Left ventricle myocardium superior (tissue), 1 donor: ENCODE measurements around the gene SPECC1. TPM values are rescaled to one million over a fixed set of nuclear protein-coding genes. Genes with fewer than 3 reads are reported as not detected.
A peak's percentile ranks its signal among the peaks of the same experiment; 100 is the strongest.
"Not testable (repeated sequence)": the region's sequence is repeated elsewhere in the genome, so short reads cannot be mapped to it uniquely, and the experiment has no call there.

Experiments used
- ATAC-seq: fragments of 200-7000 bp; cut with Tn5 transposase; one replicate; pipeline ENCODE4 v1.9.1; 2020; ENCODE audit warnings: mild to moderate bottlenecking, moderate library complexity
- DNase-seq: peaks from one replicate; pipeline ENCODE4 v3.0.0-alpha.2; 2020
- intact Hi-C: fragments of 100-400 bp; cut with micrococcal nuclease; formaldehyde crosslinking; loops from one replicate; pipeline ENCODE4 v1.11.0; 2022
- long read RNA-seq: library from polyadenylated mRNA; unstranded; transcript quantifications from one replicate; pipeline ENCODE4 v2.0.0, GENCODE V29; 2021
- total RNA-seq: library from RNA; stranded (reverse); fragmentation: NEBNext Ultra II Directional; extraction: Animal tissue kit (Norgen Biotek cat#: 25700); gene quantifications from one replicate; pipeline ENCODE4 v1.2.1, GENCODE V29; 2021
- donor health status: DM: no; HTN: yes; CAD: no; lungs with severe emphysema.

SPECC1 gene
- total RNA-seq: 10.3 TPM
- long read RNA-seq, partial matches to known transcripts: 0 of 2 reads
- long read RNA-seq, other reads (novel, unspliced or antisense): 2 of 2 reads

GRCh38 chr17:20009302-20010098, at the start of gene SPECC1:
TSS of gene SPECC1 (plus strand) at chr17:20009359. CDS start at chr17:20096652, 87,293 bp downstream.
- intact Hi-C loops: no loop called here
- ATAC-seq: peak; percentile 98
- DNase-seq: peak; percentile 90

- DNase-seq, ATAC-seq, intact Hi-C loops: not testable (repeated sequence)
Observed at GRCh38 chr17:19962954-19963353, 46.2 kb upstream of the SPECC1 start.

GRCh38 chr17:19973156-19973555, 36.0 kb upstream of the SPECC1 start:
- ATAC-seq (no peak), DNase-seq (no peak)
- intact Hi-C loops: no loop called here

DNA sequence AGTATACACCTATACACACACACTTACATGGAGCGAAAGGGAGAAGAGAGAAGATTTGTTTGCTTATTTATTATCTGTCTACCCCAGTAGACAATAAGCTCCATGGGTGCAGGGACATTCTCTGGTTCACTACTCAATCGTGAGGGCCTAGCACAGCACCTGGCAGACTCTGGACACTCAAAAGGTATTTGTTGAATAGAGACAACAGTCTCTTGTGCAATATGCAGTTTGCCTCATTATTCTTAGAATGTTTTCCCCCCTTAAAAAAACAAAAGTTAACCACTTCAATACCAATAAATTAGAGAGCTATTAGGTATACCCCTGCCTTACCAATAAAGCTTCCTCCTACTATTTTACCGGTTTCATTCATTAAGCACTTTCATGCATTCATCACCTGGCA, 33.6 kb upstream of the SPECC1 start:
- DNase-seq: no peak
- ATAC-seq: no peak
- intact Hi-C loops: no loop called here

GRCh38 chr17:19977293-19978208, 31.6 kb upstream of the SPECC1 start, which contains the start of gene AKAP10:
TSS of gene AKAP10 (minus strand) at chr17:19977828. CDS start at chr17:19977679, 149 bp downstream.
- intact Hi-C loops: no loop called here
- DNase-seq: peak; percentile 98
- ATAC-seq: peak; percentile 97

GRCh38 chr17:19978209-19978802, 30.9 kb upstream of the SPECC1 start:
- DNase-seq (no peak), ATAC-seq (no peak)
- intact Hi-C loops: no loop called here

DNA sequence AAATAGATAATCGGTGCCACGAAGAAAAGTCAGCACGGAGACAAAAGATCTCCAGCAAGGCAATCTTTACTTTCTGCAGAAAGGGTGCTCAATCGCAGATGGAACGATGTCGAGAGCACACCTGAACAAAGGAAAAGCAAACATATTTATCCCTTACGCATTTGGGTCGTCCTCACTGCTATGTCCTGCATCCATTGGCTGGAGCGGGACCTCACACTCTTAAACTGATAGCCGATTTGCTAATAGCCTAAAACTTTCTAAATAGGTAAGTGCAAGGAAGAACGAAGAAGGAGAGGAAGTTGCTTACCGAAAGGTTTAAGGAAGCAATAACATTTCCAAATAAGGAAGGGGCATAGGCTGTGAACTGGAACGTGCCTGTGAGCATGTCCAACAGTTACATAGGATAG, 30.4 kb upstream of the SPECC1 start:
- DNase-seq: no peak
- ATAC-seq: no peak
- intact Hi-C loops: no loop called here

DNA sequence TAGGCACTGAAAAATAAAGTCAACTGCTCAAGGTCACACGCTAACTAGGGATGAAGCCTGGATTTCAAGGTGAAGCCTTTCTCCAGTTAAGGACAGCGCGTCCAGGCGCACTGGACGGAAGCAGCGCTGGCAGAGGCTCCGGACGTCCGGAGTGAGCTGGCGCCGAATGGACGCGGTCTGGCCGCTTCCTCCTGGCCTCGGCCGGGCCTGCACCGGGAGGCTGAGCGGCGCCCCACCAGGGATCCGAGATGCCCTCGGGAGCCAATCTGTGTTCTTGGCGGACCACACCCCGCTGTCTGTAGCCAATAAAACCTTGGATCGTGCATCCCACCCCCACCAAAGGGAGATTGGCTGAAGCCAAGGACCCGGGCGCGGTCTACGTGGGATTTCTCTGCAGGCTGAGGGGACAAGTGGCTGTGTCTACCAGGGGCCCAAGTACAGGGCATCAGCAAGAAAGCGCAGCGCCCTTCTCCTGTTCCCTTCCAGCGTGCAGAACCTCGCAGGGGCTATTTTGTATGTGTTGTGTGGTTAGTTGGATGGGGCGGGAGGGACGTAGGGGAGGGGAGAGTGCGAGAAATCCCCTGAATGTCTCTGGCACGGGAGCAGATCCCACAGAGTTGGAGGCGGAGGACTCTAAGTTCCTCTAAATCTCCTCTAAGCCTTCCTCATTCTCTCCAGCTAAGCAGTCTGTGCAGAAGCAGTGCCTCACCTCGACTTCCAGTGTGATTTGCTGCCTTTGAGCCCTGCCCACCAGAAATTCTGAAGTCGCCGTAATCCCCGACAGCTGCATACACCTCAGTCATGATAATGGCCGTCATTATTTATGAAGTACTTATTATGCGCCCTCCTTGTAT, 29.0 kb upstream of the SPECC1 start:
- ATAC-seq (peak; percentile 10), DNase-seq (peak; percentile 70)
- intact Hi-C loops: no loop called here

DNA sequence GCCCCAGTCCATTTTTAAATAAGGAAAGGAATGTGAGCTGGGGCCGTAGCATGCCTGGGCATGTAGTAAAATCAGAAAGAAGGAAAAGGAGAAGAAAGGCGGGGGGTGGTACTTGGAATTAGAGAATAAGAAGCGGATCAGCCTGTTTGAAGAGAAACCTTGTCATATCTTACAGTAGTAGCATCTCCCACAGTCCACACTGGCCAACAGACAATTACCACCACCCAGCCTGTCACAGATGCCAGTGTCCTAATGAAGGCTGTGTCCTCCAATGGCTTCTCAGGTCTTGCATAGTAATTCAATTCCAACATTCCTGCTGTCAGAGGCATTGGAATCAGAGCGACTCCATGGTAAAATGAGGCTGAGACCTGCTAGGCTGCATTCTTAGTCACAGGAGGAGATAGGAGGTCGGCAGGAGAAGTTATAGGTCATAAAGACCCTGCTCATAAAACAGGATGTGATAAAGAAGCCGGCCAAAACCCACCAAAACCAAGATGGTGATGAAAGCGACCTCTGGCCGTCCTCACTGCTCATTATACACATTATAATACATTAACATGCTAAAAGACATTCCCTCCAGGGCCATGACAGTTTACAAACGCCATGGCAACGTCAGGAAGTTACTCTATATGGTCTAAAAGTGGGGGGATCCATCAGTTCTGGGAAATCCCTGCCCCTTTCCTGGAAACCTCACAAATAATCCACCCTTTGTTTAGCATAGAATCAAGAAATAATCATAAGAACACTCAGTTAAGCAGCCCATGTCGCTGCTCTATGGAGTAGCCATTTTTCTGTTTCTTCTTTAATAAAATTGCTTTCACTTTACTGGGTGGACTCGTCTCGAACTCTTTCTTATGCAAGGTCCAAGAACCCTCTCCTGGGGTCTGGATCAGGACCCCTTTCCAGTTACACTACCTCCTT, 22.0 kb upstream of the SPECC1 start:
- intact Hi-C loops: no loop called here
- no peak for ATAC-seq
- no peak for DNase-seq

DNA sequence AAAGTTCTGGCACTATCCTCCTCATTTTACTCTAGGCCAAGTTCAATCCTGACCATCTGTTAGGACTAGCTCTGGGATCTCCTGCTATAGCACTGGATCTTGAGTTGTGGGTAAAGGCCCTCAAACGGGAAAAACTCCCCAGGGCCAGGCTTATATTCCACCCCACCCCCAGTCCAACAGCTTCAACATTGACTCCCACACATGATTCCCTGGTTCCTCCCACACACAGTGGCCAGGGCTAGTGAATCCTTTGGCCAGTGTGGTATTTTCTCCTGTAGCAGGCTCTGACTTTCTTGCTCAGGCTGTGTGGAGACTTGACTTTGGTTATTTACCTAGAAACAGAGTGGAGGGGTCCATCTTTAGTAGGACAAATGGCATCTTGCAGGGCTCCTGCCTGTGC, 21.3 kb upstream of the SPECC1 start:
- intact Hi-C loops: no loop called here
- ATAC-seq (no peak), DNase-seq (no peak)

DNA sequence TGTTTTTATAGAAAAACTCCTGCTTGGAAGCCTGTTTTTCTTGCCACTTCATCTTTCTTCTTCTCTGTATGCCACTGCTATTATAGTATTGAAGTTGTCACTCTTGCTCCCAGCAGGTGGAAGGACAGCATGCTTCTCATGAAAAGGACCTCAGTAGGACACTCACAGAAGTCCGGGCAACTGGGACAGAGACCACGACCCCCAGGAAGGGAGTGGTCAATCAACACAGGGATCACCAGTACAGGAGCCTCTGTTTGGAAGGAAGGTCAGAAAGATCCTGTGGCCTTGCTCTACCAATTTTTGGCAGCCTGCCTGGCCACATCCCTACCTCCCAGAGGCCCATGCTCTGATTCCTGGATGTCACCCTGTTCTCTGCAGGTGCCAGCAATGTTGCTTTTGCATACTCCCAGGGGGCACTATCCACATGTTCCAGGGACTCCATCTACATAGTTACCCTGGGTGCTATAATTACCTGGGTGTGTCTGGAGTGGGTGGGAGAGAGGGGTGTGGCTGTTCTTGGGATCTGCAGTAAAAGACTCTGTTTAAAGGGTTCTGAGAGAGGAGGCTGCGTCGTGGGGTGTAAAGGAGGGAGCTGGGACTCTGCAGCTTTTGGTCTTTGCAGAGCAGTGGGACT, 17.8 kb upstream of the SPECC1 start:
- ATAC-seq (no peak), DNase-seq (no peak)
- intact Hi-C loops: loop anchor here (5.0 kb wide), 1 partner anchor 126 kb away; no protein-coding TSS in a partner anchor

DNA sequence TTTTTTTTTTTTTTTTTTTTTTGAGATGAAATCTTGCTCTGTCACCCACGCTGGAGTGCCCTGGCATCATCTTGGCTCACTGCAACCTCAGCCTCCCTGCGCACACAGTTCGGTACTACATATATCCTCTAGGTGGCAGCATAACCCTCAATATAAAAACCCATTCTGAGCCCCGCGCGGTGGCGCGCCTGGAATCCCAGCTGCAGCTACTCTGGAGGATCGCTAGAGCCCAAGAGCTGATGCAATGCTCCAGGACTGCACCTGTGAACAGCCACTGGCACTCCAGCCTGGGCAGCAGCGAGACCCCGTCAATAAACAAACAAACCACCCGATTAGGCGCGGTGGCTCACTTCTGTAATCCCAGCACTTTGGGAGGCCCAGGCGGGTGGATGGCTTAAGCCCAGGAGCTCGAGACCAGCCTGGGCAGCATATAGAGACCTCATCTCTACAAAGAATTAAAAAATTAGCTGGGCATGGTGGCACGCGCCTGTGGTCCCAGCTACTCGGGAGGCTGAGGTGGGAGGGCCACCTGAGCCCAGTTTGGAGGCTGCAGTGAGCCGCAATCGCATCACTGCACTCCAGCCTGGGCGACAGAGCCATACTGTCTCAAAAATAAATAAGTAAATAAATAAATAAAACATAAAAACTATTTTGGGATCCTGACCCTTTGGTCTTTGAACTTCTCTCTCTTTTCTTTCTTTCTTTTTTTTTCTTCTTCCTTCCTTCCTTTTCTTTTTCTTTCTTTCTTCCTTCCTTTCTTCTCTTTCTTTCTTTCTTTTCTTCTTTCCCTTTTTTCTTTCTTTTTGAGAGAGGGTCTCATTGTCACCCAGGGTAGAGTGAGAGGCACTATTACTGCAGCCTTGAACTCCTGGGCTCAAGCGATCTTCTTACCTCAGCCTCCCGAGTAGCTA, 16.1 kb upstream of the SPECC1 start:
- ATAC-seq: peak; percentile 99
- intact Hi-C loops: loop anchor here (5.0 kb wide), 1 partner anchor 124 kb away; no protein-coding TSS in a partner anchor
- DNase-seq: peak; percentile 93

DNA sequence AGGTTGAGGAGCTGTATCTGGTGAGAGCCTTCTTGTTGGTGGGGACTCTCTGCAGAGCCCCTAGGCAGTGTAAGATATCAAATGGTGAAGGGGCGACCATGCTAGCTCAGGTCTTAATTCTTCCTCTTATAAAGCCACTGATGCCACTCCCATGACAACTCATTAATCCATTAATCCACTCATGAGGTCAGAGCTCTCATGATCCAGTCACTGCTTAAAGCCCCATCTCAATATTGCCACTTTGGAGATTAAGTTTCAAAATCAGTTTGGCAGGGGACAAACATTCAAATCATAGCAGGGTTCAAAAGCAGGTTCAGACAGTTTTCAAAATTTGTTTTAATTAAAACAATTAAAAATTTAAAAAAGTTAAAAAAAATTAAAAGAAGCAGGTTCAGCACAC, 13.1 kb upstream of the SPECC1 start:
- DNase-seq (no peak), ATAC-seq (no peak)
- intact Hi-C loops: no loop called here

DNA sequence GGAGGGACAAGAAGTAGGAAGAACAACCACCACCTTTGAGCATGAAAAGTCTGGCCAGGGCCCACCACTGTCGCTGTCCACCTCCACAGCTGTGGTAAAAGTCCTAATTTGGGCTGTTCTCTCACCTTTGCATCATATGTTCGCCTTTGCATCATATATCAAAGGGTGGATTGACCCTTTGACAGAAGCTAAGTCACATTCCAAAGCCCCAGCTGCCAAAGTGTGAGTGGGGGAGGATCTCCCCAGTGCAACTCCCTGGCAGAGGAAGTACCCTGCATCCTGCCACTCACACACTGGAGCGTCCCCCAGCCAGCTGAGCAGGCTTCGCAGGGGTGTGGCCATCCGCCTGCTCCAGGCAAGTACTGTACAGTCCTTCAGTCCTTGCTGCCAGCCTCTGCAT, 12.7 kb upstream of the SPECC1 start:
- intact Hi-C loops: no loop called here
- DNase-seq: no peak
- no peak for ATAC-seq

DNA sequence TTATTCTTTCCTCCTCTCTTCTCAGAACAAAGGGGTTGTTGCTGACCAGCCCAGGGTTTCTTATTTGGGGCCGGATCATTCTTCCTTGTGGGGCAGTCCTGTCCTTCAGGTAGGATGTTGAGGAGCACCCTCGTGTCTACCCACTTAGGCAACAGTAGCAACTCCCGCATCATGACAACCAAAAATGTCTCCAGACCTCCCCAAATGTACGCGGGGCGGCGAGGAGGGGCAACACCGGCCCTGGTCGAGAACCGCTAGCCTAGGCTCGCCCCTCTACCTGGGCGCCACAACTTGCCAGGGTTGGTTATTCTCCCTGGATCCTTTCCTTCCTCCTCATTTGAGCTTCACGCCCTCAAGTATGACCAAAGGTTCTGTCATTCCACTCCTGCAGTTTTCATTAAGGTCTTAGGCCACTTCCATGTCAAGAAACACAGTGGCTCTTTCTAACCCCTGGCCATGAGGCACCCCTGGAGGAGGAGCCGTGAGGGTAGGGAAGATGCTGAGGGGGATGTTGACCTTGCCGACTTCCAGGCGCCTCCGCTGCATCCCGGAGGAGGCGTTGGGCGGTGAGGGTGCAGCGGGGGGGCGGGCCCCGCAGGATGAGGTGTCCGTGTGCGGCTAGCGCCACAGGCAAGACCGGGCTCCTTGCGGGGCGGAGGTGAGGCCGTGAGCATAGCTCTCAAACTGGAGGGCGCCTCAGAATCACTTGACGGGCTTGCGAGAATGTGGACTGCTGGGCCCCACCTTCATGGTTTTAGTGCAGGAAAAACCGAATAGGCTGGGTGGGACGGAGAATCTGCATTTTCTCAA, 712 bp upstream of the SPECC1 start:
- peak; percentile 48 for ATAC-seq
- intact Hi-C loops: no loop called here
- peak; percentile 47 for DNase-seq

DNA sequence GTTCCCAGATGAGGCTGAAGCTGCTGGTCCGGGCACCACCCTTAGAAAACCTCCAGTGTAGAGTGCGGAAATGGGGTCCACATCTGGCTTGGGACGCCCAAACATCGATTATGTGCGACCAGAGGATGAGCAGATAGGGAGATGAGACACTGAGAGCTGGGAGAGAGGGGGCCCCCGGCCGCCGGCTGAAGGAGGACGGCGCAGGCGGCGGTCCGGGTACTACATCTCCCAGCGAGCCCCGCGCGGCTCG, 182 bp upstream of the SPECC1 start:
- no peak for ATAC-seq

More for the DNA sequence above, 182 bp upstream of the SPECC1 start:
- intact Hi-C loops: no loop called here
- no peak for DNase-seq
